Left lung (tissue), 10 donors: ENCODE data around the gene FBLN5. TPM values are rescaled to one million over a fixed set of nuclear protein-coding genes. Genes with fewer than 3 reads are reported as not detected.
A peak's percentile ranks its signal among the peaks of the same experiment; 100 is the strongest.

Source experiments
- ATAC-seq: fragments of 200-7000 bp; cut with Tn5 transposase; one replicate; pipeline ENCODE4 v1.9.1; 2020; ENCODE audit warnings: moderate library complexity
- DNase-seq, 4 donors: peaks; one replicate each; pipeline ENCODE4 v3.0.0-alpha.2; 2013 to 2020
- H3K27ac ChIP-seq, 2 donors: fragments of 200-600 bp; sonication (generic) in 1 of 2; one replicate each; pipeline versions ENCODE4 v1.5.0 to v1.8.0; 2020 to 2021
- H3K27me3 ChIP-seq, 2 donors: fragments of 200-600 bp; sonication (generic) in 1 of 2; one replicate each; pipeline versions ENCODE4 v1.5.0 to v1.8.0; 2020 to 2021
- H3K36me3 ChIP-seq, 2 donors: fragments of 200-600 bp; sonication (generic) in 1 of 2; one replicate each; pipeline versions ENCODE4 v1.5.0 to v1.8.0; 2020 to 2021
- H3K4me1 ChIP-seq, 2 donors: fragments of 200-600 bp; one replicate each; pipeline ENCODE4 v1.8.0; 2021
- H3K4me3 ChIP-seq, 2 donors: fragments of 200-600 bp; sonication (generic) in 1 of 2; one replicate each; pipeline versions ENCODE4 v1.5.0 to v1.8.0; 2020 to 2021; ENCODE audit warnings: mild to moderate bottlenecking in 1 of 2
- H3K9me3 ChIP-seq, 2 donors: fragments of 200-600 bp; sonication (generic) in 1 of 2; one replicate each; pipeline versions ENCODE4 v1.5.0 to v1.8.0; 2020 to 2021
- CTCF ChIP-seq, 2 donors: fragments of 200-600 bp; sonication (generic) in 1 of 2; IDR thresholded peaks; one replicate each; pipeline versions ENCODE4 v1.5.0 to v1.8.0; 2021; ENCODE audit warnings: antibody characterized with exemption in 2 of 2
- intact Hi-C, 2 donors: fragments of 100-400 bp; cut with DNase I; formaldehyde crosslinking; loops; one replicate each; pipeline versions ENCODE4 v1.11.2 to v1.14.2; 2022
- polyA plus RNA-seq, 6 donors: library from polyadenylated mRNA; unstranded; fragments of 120-200 nt; gene quantifications; one replicate each; pipeline ENCODE4 v1.2.1, GENCODE V29; 2013; ENCODE audit not compliant: insufficient read length in 6 of 6
- total RNA-seq, 2 donors: library from RNA; stranded (reverse); fragmentation: NEBNext Ultra II Directional; extraction: Animal tissue kit (Norgen Biotek cat#: 25700); gene quantifications; one replicate each; pipeline ENCODE4 v1.2.1, GENCODE V29; 2021
- donor health status: DM: no; HTN: yes; CAD: no.
- donor health status: DM: no; HTN: no; CAD: no.

Gene FBLN5
- total and polyA plus RNA-seq, 8 donors, result 61.6 to 125 (median 87.8) TPM

GRCh38 chr14:91876492-91876891, 71.0 kb downstream of the FBLN5 start:
- Histone ChIP-seq H3K4me3 (no peak overlapping the region), H3K9me3 (no peaks in the 10 kb centered on the region), H3K27ac (no peak overlapping the region), H3K36me3 (no peaks in the 10 kb centered on the region), H3K27me3 (no peaks in the 10 kb centered on the region), H3K4me1 (peaks cover 19 to 27% of the 10 kb centered on the region in 2 donors)
- no peak for DNase-seq
- no peak for TF ChIP-seq CTCF (IDR thresholded peaks at IDR 0.05)
- intact Hi-C loops, result no loop called here
- no peak for ATAC-seq

GRCh38 chr14:91875525-91876286, 71.8 kb downstream of the FBLN5 start:
- ATAC-seq (peak; percentile 25), DNase-seq (no peak)
- Histone ChIP-seq H3K4me3 (no peak overlapping the region), H3K9me3 (no peaks in the 10 kb centered on the region), H3K36me3 (no peaks in the 10 kb centered on the region), H3K27me3 (no peaks in the 10 kb centered on the region), H3K4me1 (peaks cover 19 to 33% of the 10 kb centered on the region in 2 donors), H3K27ac (peak overlapping the region in 1 of 2 donors; percentile 21)
- intact Hi-C loops, result no loop called here
- TF ChIP-seq CTCF (IDR thresholded peaks at IDR 0.05), result no peak

GRCh38 chr14:91873471-91874415, 73.8 kb downstream of the FBLN5 start:
- no peaks in the 10 kb centered on the region for H3K36me3 ChIP-seq
- DNase-seq, result no peak
- H3K9me3 ChIP-seq, result no peaks in the 10 kb centered on the region
- no peak for ATAC-seq
- no peak overlapping the region for H3K4me3 ChIP-seq
- peaks cover 24 to 43% of the 10 kb centered on the region in 2 donors for H3K4me1 ChIP-seq
- peak overlapping the region; percentile 67 to 68 for H3K27ac ChIP-seq
- no peak for TF ChIP-seq CTCF (IDR thresholded peaks at IDR 0.05)
- no peaks in the 10 kb centered on the region for H3K27me3 ChIP-seq
- intact Hi-C loops, result no loop called here

GRCh38 chr14:91872517-91873470, 74.7 kb downstream of the FBLN5 start:
- peak; percentile 84 for ATAC-seq
- intact Hi-C loops, result no loop called here
- DNase-seq, result peak; percentile 46 to 80 (median 76)
- Histone ChIP-seq H3K9me3 (no peaks in the 10 kb centered on the region), H3K27ac (peak overlapping the region; percentile 67 to 68), H3K4me3 (no peak overlapping the region), H3K4me1 (peaks cover 24 to 43% of the 10 kb centered on the region in 2 donors), H3K36me3 (peaks cover 0 to 5% of the 10 kb centered on the region in 2 donors), H3K27me3 (no peaks in the 10 kb centered on the region)
- no peak for TF ChIP-seq CTCF (IDR thresholded peaks at IDR 0.05)
